ENCODE results near the gene SLC36A3. TPM values are rescaled to one million over a fixed set of nuclear protein-coding genes. Genes with fewer than 3 reads are reported as not detected.

The SLC36A3 gene
- total RNA-seq, 1 experiment from 2014 or later: not detected

- Histone ChIP-seq H3K4me3 (no peak overlapping the region), H3K36me3 (no peaks in the 10 kb centered on the region), H3K4me1 (no peaks in the 10 kb centered on the region), H3K27ac (no peak overlapping the region), H3K27me3 (no peaks in the 10 kb centered on the region), H3K9me3 (replicated peaks) (no peaks in the 10 kb centered on the region)
- DNase-seq: no peak
These were observed 17.9 kb downstream of the SLC36A3 start for GRCh38 chr5:151285683-151286082.

GRCh38 chr5:151284392-151284967 is 19.1 kb downstream of the SLC36A3 start:
- Histone ChIP-seq H3K9me3 (replicated peaks) (no peaks in the 10 kb centered on the region), H3K27me3 (no peaks in the 10 kb centered on the region), H3K36me3 (no peaks in the 10 kb centered on the region), H3K4me3 (no peak overlapping the region), H3K4me1 (no peaks in the 10 kb centered on the region), H3K27ac (no peak overlapping the region)
- peak in 1 of 2 experiments; percentile 9 for DNase-seq

GRCh38 chr5:151283120-151283825 is 20.3 kb downstream of the SLC36A3 start:
- Histone ChIP-seq H3K36me3 (no peaks in the 10 kb centered on the region), H3K4me3 (no peak overlapping the region), H3K9me3 (replicated peaks) (no peaks in the 10 kb centered on the region), H3K27ac (no peak overlapping the region), H3K27me3 (no peaks in the 10 kb centered on the region), H3K4me1 (no peaks in the 10 kb centered on the region)
- DNase-seq: no peak

GRCh38 chr5:151281001-151281639 is 22.4 kb downstream of the SLC36A3 start:
- H3K4me1 ChIP-seq: no peaks in the 10 kb centered on the region
- H3K27me3 ChIP-seq: no peaks in the 10 kb centered on the region
- H3K27ac ChIP-seq: no peak overlapping the region

GRCh38 chr5:151280443-151280842 is 23.1 kb downstream of the SLC36A3 start:
- DNase-seq: no peak
- Histone ChIP-seq H3K36me3 (no peaks in the 10 kb centered on the region), H3K4me3 (no peak overlapping the region), H3K4me1 (no peaks in the 10 kb centered on the region), H3K27me3 (no peaks in the 10 kb centered on the region), H3K9me3 (replicated peaks) (no peaks in the 10 kb centered on the region), H3K27ac (no peak overlapping the region)

More at GRCh38 chr5:151281001-151281639, 22.4 kb downstream of the SLC36A3 start:
- Histone ChIP-seq H3K9me3 (replicated peaks) (no peaks in the 10 kb centered on the region), H3K4me3 (no peak overlapping the region), H3K36me3 (no peaks in the 10 kb centered on the region)
- no peak for DNase-seq

DNA sequence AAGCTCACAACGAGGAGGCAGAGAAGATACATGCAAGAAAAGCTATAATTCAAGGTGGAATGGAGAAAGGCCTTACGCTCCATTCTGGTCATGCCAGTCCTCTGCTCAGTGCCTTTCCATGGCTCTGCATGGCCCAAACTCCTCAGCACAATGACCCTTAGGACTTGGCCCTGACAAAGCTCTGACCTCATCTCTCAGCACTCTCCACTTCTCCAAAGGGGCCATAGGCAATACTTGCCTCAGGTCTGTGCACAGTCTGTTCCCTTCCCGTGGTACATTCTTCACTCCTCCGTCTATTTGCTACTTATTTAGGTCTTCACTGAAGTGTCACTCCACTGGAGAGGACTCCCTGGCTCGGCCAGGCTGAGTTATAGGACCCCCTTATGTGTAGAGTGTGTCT is 24.7 kb downstream of the SLC36A3 start:
- DNase-seq: no peak
- Histone ChIP-seq H3K27me3 (no peaks in the 10 kb centered on the region), H3K4me1 (no peaks in the 10 kb centered on the region), H3K4me3 (no peak overlapping the region), H3K27ac (no peak overlapping the region), H3K36me3 (no peaks in the 10 kb centered on the region), H3K9me3 (replicated peaks) (no peaks in the 10 kb centered on the region)

DNA sequence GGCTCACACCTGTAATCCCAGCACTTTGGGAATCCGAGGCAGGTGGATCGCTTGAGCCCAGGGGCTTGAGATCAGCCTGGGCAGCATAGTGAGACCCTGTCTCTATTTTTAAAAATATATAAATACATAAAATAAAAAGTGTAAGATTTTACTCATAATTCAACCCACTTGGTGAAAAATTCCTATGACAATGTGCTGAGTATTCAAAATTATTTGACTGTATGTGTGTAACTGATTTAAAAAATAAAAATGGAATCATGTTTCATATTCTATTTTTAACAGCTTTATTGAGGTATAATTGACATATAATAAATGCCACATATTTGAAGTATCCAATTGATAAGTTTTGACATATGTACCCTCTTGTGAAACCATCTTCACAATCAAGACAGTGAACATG is 27.8 kb downstream of the SLC36A3 start:
- no peak for DNase-seq
- no peak overlapping the region for H3K27ac ChIP-seq
- no peaks in the 10 kb centered on the region for H3K36me3 ChIP-seq
- no peak overlapping the region for H3K4me3 ChIP-seq
- H3K27me3 ChIP-seq: no peaks in the 10 kb centered on the region
- no peaks in the 10 kb centered on the region for H3K4me1 ChIP-seq
- no peaks in the 10 kb centered on the region for H3K9me3 ChIP-seq (replicated peaks)

DNA sequence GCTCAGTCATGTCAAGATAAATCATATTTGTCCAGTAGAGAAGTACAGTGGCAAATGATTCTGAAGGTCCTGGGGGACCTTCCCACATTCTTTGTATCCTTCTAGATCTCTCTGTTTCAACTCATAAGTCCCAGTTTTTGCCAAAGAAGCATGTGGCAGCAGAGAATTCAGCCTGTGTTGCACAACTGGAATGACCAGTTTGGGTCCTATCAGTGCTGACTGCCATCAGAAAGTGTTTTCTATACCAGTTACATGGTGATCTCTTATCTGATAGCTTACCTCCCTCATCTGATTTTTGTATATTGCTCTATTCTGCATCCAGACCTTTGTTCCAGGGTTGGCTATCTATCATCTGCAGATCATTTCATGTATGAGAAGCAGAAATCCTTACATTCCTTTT is 28.9 kb downstream of the SLC36A3 start:
- Histone ChIP-seq H3K36me3 (no peaks in the 10 kb centered on the region), H3K4me3 (no peak overlapping the region), H3K27ac (no peak overlapping the region), H3K9me3 (replicated peaks) (no peaks in the 10 kb centered on the region), H3K4me1 (no peaks in the 10 kb centered on the region), H3K27me3 (no peaks in the 10 kb centered on the region)
- DNase-seq: no peak

DNA sequence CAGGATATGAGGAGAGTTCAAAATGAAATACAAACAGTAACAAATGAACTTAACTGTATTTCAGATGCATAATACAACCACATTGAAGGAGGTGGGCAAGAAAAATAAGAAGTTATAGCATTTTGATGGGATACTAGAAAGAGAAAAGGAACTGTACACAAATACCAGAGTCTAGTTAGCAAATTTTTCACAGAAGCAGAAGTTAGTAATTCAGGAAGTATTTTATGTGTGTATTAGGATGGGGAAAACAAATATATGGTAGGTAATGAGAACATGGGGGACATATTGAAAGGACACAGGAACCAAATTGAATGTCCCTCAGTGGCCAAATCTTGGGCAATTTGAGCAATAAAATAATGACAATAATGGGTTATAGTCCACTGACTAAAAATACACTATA is 32.2 kb downstream of the SLC36A3 start:
- H3K4me1 ChIP-seq: no peaks in the 10 kb centered on the region
- H3K36me3 ChIP-seq: no peaks in the 10 kb centered on the region
- H3K27me3 ChIP-seq: no peaks in the 10 kb centered on the region
- no peak for DNase-seq
- H3K9me3 ChIP-seq (replicated peaks): no peaks in the 10 kb centered on the region
- no peak overlapping the region for H3K4me3 ChIP-seq
- H3K27ac ChIP-seq: no peak overlapping the region

- Histone ChIP-seq H3K27ac (no peak overlapping the region), H3K9me3 (replicated peaks) (no peaks in the 10 kb centered on the region), H3K36me3 (no peaks in the 10 kb centered on the region), H3K27me3 (no peaks in the 10 kb centered on the region), H3K4me1 (no peaks in the 10 kb centered on the region), H3K4me3 (no peak overlapping the region)
- no peak for DNase-seq
These were observed 33.0 kb downstream of the SLC36A3 start for GRCh38 chr5:151270599-151270998.

DNA sequence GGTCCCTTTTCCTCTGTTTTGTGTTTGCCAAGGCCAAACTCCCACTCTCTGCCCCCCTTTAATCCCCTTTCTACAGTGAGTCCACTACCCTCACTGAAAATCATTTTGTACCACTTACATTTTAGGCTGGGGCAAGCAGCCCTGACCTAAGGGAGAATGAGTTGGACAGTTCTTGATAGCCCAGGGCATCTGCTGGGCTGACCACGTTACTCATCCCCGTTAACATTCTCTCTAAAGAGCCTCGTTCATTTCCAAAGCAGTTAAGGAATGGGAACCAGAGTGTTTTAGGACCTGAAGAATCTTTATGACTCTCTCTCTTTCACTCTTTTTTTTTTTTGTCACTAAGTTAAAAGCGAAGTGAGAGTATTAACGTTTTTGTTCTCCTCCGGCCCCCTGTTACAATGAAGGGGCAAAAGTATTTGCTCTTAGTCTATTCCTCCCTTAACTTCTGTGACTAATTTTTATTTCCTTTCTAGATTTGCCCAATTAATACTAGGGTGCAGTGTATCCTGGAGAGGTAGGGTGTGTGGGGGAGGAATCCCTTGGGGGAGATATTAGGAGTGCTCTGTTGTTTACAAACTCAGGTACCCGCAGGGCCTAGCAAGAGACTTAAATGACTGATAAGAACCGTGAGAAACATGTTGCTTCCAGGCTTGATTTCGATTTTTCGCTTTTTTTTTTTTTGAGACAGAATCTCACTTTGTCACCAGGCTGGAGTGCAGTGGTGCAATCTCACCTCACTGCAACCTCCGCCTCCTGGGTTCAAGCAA is 35.9 kb downstream of the SLC36A3 start:
- no peaks in the 10 kb centered on the region for H3K36me3 ChIP-seq
- no peaks in the 10 kb centered on the region for H3K4me1 ChIP-seq
- no peak overlapping the region for H3K4me3 ChIP-seq
- H3K9me3 ChIP-seq (replicated peaks): no peaks in the 10 kb centered on the region
- DNase-seq: no peak
- no peaks in the 10 kb centered on the region for H3K27me3 ChIP-seq
- H3K27ac ChIP-seq: no peak overlapping the region

DNA sequence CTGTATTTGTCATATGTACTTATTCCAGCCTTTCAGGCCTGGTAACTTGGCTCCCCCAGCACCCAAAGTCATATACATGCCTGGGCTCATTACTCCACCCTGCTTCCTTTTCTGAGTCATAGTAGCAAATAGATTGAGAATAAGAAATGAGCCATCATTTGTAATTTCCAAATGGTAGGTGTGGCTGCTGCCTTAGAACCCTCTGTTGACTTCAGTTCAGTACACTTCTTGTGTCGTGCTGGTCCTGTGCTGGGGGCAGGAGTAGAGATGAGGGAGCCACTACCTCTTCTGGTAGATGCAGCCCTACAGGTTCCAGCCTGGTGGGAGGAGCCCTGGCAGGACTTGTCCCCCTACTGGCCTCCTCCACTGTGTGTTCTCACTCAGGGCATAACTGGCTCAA is 39.5 kb downstream of the SLC36A3 start:
- Histone ChIP-seq H3K27me3 (no peaks in the 10 kb centered on the region), H3K27ac (no peak overlapping the region), H3K4me1 (no peaks in the 10 kb centered on the region), H3K9me3 (replicated peaks) (no peaks in the 10 kb centered on the region), H3K36me3 (no peaks in the 10 kb centered on the region), H3K4me3 (no peak overlapping the region)
- no peak for DNase-seq

GRCh38 chr5:151262532-151262931 is 41.0 kb downstream of the SLC36A3 start:
- Histone ChIP-seq H3K4me1 (no peaks in the 10 kb centered on the region), H3K36me3 (no peaks in the 10 kb centered on the region), H3K4me3 (no peak overlapping the region), H3K27ac (no peak overlapping the region), H3K9me3 (replicated peaks) (no peaks in the 10 kb centered on the region), H3K27me3 (no peaks in the 10 kb centered on the region)
- no peak for DNase-seq

DNA sequence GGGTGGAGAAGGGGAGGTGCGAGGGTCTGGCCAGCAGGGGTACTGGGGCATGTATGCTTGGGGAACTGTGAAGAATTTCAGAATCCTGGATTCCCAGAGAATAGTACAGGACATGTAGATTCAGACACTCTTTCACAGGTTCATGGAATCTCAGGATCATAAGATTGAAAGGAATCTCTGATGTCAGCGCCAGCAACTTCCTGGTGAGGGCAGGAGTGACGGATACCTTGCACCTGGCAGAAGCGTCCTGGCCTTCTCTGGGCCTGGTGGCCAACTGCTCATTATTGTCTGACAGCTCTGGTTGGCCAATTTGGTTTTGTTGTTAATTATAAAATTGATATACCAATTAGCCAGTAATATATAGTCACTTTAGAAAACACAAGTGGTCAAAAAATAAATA is 43.6 kb downstream of the SLC36A3 start:
- H3K4me3 ChIP-seq: no peak overlapping the region
- no peaks in the 10 kb centered on the region for H3K36me3 ChIP-seq
- no peaks in the 10 kb centered on the region for H3K27me3 ChIP-seq
- no peak overlapping the region for H3K27ac ChIP-seq
- DNase-seq: no peak
- H3K4me1 ChIP-seq: no peaks in the 10 kb centered on the region
- no peaks in the 10 kb centered on the region for H3K9me3 ChIP-seq (replicated peaks)

DNA sequence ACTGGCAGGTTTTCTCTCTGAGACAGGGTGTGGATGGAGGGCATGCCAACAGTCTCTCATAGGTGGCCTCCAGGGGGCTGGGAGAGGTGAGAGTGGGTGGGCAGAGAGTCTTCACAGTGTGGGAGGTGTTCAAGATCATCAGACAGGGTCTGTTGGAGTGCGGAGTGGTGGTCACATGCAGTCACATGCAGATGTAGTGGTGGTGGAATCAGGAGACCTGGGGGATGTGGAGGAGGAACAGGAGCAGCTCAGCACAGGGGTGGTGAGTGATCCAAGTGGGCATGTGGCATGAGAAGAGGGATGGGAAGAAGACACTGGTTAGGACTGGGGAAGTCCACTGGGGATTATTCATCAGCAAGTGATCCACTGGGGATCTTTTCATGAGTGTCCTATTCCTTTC is 44.8 kb downstream of the SLC36A3 start:
- no peaks in the 10 kb centered on the region for H3K36me3 ChIP-seq
- DNase-seq: no peak

More for the DNA sequence above, 44.8 kb downstream of the SLC36A3 start:
- Histone ChIP-seq H3K9me3 (replicated peaks) (no peaks in the 10 kb centered on the region), H3K4me3 (no peak overlapping the region), H3K4me1 (no peaks in the 10 kb centered on the region), H3K27ac (no peak overlapping the region), H3K27me3 (no peaks in the 10 kb centered on the region)

Data from SJCRH30 (cell line).